ENCODE data around the gene CPNE6.
A peak's percentile ranks its signal among the peaks of the same experiment; 100 is the strongest.

The CPNE6 gene

GRCh38 chr14:24057271-24057670, 14.1 kb upstream of the CPNE6 start:
- no peak overlapping the region for H3K4me3 ChIP-seq (ENCODE audit: low read depth, low read length)
- no peak for DNase-seq (ENCODE audit: low read depth)

GRCh38 chr14:24057867-24058259, 13.5 kb upstream of the CPNE6 start:
- DNase-seq (ENCODE audit: low read depth) = no peak
- no peak overlapping the region for H3K4me3 ChIP-seq (ENCODE audit: low read depth, low read length)
- TF ChIP-seq CTCF (conservative IDR thresholded peaks at IDR 0.05; ENCODE audit: low read depth, low read length) = no peak

More at GRCh38 chr14:24057271-24057670, 14.1 kb upstream of the CPNE6 start:
- no peak for TF ChIP-seq CTCF (conservative IDR thresholded peaks at IDR 0.05; ENCODE audit: low read depth, low read length)

GRCh38 chr14:24058260-24058950, 13.0 kb upstream of the CPNE6 start:
- TF ChIP-seq CTCF (conservative IDR thresholded peaks at IDR 0.05; ENCODE audit: low read depth, low read length) = peak; percentile 88
- peak; percentile 84 for DNase-seq (ENCODE audit: low read depth)

GRCh38 chr14:24058951-24059475, 12.3 kb upstream of the CPNE6 start:
- no peak for DNase-seq (ENCODE audit: low read depth)
- no peak overlapping the region for H3K4me3 ChIP-seq (ENCODE audit: low read depth, low read length)
- TF ChIP-seq CTCF (conservative IDR thresholded peaks at IDR 0.05; ENCODE audit: low read depth, low read length) = no peak

More at GRCh38 chr14:24058260-24058950, 13.0 kb upstream of the CPNE6 start:
- no peak overlapping the region for H3K4me3 ChIP-seq (ENCODE audit: low read depth, low read length)

GRCh38 chr14:24059841-24060388, 11.4 kb upstream of the CPNE6 start:
- no peak overlapping the region for H3K4me3 ChIP-seq (ENCODE audit: low read depth, low read length)
- TF ChIP-seq CTCF (conservative IDR thresholded peaks at IDR 0.05; ENCODE audit: low read depth, low read length) = no peak
- no peak for DNase-seq (ENCODE audit: low read depth)

- no peak for TF ChIP-seq CTCF (conservative IDR thresholded peaks at IDR 0.05; ENCODE audit: low read depth, low read length)
- H3K4me3 ChIP-seq (ENCODE audit: low read depth, low read length) = no peak overlapping the region
These were observed 10.9 kb upstream of the CPNE6 start for GRCh38 chr14:24060443-24060842.

More at GRCh38 chr14:24060443-24060842, 10.9 kb upstream of the CPNE6 start:
- no peak for DNase-seq (ENCODE audit: low read depth)
